GM12892 (cell line): ENCODE measurements around the gene NEK6.

Source experiments
- DNase-seq: peaks from one replicate; pipeline ENCODE4 v3.0.0; 2011; ENCODE audit not compliant: insufficient read length
- FAIRE-seq: peaks from 2 replicates; lab custom pipeline; 2011; peaks lifted over from hg19 to GRCh38; lab: Jason Lieb, UNC
- POLR2A ChIP-seq: IDR thresholded peaks from 2 replicates; pipeline ENCODE4 v1.6.1; 2011; ENCODE audit warnings: low read depth, low read length, control low read depth
- POLR2AphosphoS5 ChIP-seq: IDR thresholded peaks from 2 replicates; pipeline ENCODE4 v1.6.1; 2011; ENCODE audit warnings: low read depth, low read length, control low read depth
- TAF1 ChIP-seq: IDR thresholded peaks from 2 replicates; pipeline ENCODE4 v1.6.1; 2011; ENCODE audit warnings: low read depth, mild to moderate bottlenecking, control low read depth, low read length, borderline replicate concordance

NEK6 gene

DNA sequence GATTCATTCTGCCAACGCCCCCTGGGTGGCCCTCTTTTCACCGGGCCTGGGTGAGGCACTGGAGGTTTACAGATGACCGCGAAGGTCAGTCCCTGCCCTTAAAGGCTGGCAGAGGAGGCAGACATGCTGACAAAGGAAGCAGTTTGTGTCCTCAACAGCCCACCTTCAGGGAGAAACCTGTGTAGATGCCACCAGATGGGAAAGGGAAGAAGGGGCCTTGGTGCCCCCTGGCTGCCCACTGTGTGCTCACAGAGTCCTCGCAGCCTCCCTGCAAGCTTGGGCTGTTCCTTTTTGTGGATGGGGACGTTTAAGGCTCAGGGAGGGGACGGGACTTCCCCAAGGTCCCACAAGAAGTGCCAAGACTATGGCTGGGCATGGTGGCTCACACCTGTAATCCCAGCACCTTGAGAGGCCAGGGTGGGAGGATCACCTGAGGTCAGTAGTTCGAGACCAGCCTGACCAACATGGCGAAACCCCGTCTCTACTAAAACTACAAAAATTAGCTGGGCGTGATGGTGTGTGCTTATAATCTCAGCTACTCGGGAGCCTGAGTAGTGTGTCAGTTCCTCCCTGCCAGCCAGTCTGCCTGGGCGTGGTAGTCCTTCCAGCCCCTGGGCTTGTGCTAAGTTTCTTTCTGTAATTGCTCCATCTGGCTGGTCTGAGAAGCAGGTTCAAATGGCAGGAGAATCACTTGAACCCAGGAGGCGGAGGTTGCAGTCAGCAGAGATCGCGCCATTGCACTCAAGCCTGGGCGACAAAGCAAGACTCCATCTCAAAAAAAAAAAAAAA is 36.2 kb downstream of the NEK6 start:
- DNase-seq, result no peak
- TF ChIP-seq POLR2AphosphoS5, result no peak
- peak; percentile 42; the same call in 1 of the 2 replicates for TF ChIP-seq POLR2A
- no peak for TF ChIP-seq TAF1
- FAIRE-seq, result no peak

GRCh38 chr9:124295159-124295794 is 37.5 kb downstream of the NEK6 start:
- TF ChIP-seq POLR2AphosphoS5, result no peak
- no peak for TF ChIP-seq TAF1
- 0 out of 2 replicates have a peak, but pooled peaks have one; percentile 22 for TF ChIP-seq POLR2A
- no peak for FAIRE-seq
- no peak for DNase-seq

DNA sequence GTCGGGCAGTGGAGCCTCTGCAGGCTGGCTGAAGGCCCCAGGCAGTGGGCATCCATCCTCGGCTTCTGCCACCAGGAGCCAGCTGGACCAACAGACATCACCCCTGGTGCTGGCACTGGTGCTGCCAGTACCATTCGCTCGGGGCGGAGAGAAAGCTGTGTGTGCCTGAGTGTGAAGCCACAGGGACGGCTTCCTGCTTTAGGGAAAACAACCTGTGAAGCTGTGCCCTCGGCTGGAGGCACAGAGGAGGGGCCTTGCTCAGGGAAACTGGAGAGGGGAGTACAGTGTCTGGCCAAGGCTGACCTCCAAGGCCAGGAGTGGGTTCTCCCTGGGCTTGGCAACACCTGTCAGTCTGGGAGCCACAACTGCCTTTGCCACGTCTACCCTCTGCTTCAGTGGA is 38.3 kb downstream of the NEK6 start:
- no peak for TF ChIP-seq TAF1
- no peak for TF ChIP-seq POLR2A
- TF ChIP-seq POLR2AphosphoS5, result no peak; the same call in 1 of the 2 replicates
- FAIRE-seq (no peak), DNase-seq (no peak)

DNA sequence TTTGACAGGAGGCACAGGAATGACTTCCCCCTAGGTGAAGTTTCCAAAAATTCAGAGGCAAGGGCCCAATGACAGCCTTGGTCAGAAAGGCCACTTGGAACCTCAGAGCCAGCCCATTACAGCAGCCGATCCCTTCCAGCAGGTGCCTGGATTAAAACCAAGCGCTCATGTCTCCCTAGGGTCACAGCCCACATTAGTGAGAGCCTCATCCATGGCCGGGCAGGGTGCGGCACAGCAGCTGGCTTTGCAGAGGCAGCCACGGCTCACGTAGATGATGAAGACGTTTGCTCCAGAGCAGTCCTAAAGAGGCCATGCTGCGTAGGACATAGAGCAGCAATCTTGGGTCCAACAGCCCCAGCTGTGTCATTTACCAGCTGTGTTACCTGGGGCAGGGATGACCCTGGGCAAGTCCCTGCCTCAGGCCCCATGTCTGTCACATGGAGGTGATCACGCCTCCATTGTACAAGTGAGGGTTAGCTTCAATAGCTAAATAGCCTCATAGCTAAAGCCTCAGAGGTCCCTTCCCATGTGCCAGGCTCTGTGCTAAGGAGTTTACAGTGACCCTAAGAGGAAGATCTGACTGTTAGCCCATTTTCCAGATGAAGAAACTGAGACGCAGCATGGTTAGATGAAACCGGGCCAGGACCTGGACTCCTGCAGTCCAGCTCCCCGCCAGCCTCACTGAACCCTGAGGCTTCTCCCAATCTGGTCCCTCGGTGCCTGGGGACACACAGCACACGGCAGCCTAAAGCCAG is 39.2 kb downstream of the NEK6 start:
- DNase-seq (no peak), FAIRE-seq (no peak)
- TF ChIP-seq POLR2AphosphoS5 (peak; percentile 43), TAF1 (no peak), POLR2A (no peak; the same call in 1 of the 2 replicates)

- no peak for FAIRE-seq
- no peak for DNase-seq
- TF ChIP-seq POLR2A (no peak), POLR2AphosphoS5 (no peak), TAF1 (no peak)
Measured at GRCh38 chr9:124297551-124297901, 39.8 kb downstream of the NEK6 start.

GRCh38 chr9:124297915-124298645 is 40.3 kb downstream of the NEK6 start:
- TF ChIP-seq POLR2AphosphoS5 (no peak), POLR2A (no peak), TAF1 (no peak)
- no peak for FAIRE-seq
- no peak for DNase-seq

GRCh38 chr9:124298646-124299235 is 41.0 kb downstream of the NEK6 start:
- TF ChIP-seq TAF1, result no peak
- no peak; the same call in 1 of the 2 replicates for TF ChIP-seq POLR2AphosphoS5
- TF ChIP-seq POLR2A, result no peak
- DNase-seq (no peak), FAIRE-seq (no peak)

DNA sequence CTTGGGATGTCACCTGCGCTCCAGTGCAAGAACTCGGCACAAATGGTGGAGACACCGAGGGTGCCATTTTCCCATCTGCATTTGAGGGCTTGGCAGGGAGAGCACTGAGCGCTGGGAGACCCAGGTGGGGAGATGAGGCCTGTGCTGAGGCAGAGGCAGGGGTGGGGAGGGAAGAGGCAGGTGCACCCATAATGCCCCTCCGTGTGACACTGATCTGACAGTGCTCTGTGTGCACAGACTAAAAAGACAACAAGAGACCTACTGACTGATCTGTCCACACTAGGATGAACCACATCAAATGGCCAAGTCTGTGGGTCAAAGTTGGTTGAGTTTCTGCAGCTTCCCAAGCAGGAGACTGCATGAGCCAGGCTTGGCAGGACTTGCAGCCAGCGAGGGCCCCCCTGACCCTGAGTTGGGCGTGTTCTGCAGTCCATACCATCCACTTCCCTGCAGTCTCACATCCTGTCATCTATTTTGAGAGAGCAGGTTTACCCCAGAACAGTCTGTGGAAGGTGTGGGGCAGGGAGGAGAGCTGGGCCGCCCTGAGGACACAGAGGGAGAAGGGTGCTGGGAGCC is 41.9 kb downstream of the NEK6 start:
- TF ChIP-seq TAF1 (no peak), POLR2A (peak; percentile 18; the same call in 1 of the 2 replicates)
- no peak for FAIRE-seq
- no peak for DNase-seq

DNA sequence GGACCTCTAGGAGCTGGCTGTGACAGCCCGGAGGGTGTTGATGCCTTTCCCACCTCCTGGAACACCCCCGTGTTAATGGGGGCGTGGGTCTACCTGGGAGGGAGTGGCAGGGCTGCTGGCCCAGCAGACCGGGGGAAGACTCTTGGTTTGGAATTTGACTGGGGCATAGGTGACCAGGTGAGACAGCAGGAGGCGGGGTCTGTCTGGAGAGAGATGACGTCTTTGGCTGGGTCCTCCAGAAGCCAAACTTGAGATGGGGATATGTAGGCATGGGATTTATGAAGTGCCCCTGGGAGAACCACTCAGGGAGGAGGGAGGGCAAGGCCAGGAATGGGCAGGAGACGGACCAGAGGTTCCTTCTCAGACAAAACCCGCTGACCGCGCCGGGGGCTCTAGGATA is 42.6 kb downstream of the NEK6 start:
- FAIRE-seq (no peak), DNase-seq (no peak)
- TF ChIP-seq TAF1 (no peak), POLR2AphosphoS5 (peak; percentile 33; the same call in 1 of the 2 replicates), POLR2A (no peak; the same call in 1 of the 2 replicates)

DNA sequence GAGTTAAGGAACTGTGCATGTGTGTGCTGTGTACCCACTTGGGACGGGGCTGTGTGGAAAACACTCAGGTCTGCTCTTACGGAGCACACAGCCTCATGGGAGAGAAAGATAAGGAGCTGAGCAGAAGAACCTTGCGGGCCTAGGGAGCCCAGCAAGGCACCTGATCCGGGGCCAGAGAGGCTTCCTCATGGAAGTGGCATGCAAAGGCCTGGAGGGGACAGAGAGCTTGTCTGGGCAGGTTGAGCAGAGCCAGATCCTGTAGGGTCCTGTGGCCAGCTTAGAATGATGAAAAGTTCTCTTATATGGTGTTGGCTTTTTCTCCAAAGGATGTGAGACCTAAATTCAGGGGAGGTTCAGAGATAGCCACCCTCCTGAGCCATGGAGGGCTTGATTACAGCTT is 45.2 kb downstream of the NEK6 start:
- TF ChIP-seq TAF1, result no peak
- no peak for TF ChIP-seq POLR2AphosphoS5
- no peak for TF ChIP-seq POLR2A
- no peak for FAIRE-seq
- DNase-seq, result no peak

DNA sequence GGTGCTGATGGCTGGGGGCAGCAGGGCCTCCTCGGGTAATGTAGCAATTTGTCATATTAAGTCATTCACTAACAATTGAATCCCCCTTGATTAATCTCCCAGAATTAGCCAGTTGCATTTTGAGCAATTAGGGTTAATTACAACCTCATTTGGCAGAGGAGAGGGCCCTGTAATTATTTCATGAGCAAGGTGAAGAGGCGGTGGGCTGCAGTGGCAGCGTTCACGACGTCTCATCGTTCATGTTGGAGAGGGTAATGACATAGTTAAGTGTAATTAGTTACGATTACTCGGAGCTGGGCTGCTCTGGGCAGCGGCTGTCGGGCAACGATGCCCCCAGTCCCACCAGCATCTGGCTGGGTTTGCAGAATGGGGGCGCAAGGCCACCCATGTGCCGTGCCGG is 46.0 kb downstream of the NEK6 start:
- TF ChIP-seq POLR2AphosphoS5 (no peak), POLR2A (no peak), TAF1 (no peak)
- FAIRE-seq (no peak), DNase-seq (no peak)
